NCI-H446 treated with DMSO at 0.1 percent for 48 hours (cell line): ENCODE measurements around the gene NEURL1B.
"Not testable (repeated sequence)": the region's sequence is repeated elsewhere in the genome, so short reads cannot be mapped to it uniquely, and the experiment has no call there.

Experiments
- DNase-seq: peaks from one replicate; lab custom pipeline; 2025; lab: John Stamatoyannopoulos, UW

NEURL1B gene

DNA sequence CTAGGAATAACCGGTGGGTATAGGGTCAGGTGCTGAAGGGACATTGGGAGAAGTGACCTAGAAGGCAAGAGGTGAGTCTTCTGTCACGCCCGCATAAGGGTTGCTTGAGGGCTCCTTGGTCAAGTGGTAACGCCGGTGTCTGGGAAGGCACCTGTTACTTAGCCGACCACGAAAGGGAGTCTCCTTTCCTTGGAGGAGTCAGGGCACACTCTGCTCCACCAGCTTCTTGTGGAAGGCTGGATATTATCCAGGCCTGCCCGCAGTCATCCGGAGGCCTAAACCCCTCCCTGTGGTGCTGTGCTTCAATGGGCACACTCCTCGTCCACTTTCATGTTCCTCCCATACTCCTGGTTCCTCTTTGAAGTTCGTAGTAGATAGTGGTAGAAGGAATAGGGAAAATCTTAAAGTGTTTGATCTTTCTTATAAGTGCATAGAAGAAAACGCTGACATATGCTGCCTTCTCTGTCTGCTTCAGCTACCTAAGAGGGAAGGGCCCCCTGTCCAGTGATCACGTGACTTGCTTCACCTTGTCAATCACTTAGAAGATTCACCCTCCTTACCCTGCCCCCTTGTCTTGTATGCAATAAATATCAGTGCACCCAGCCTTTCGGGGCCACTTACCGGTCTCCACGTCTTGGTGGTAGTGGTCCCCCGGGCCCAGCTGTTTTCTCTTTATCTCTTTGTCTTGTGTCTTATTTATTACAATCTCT, 16.6 kb downstream of the NEURL1B start:
- DNase-seq = not testable (repeated sequence)

DNA sequence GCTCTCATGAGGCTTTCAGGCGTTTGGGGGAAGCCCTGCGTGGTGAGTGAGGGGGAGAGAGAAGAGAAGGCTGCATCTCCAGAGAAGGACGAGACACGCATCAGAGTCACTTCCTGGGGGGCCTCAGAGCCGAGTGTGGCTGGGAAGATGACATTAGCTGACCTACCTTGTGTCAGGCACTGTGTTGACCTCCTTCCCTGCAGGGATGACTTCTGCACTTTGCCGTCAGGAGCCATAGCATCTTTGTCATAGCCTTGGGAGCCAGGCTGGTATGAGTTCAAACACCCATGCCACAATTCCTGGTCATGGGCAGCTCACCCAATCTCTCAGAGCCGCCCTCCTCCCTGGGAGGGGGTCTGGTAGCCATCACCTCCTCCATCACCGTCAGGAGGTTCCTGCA, 17.3 kb downstream of the NEURL1B start:
- DNase-seq = no peak

DNA sequence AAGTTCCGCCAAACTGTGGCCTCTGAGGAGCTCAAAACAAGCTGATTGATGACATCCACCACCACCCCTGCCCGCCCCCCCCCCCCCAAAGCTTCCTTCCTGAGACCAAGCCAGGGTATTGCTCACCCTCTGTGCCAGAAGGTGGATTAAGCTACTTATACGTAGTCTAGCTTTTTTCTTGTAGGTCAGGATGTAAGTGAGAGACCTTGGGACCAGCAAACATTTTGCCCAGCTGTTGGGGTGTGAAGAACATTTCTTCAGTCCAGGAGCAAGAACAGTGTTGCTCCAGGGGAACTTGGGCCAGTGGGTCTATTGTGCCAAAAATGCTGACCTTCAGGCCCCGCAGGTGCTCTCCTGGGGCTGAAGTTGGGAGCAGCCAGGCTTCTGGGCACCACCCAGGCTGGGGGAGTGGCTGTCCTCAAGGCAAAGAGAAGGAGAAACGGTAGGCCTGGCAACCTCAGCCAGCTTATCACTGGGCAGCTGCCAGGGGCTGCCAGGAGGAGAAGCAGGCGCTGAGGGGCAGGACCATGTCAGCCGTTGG, 18.0 kb downstream of the NEURL1B start:
- peak; percentile 35 for DNase-seq

DNA sequence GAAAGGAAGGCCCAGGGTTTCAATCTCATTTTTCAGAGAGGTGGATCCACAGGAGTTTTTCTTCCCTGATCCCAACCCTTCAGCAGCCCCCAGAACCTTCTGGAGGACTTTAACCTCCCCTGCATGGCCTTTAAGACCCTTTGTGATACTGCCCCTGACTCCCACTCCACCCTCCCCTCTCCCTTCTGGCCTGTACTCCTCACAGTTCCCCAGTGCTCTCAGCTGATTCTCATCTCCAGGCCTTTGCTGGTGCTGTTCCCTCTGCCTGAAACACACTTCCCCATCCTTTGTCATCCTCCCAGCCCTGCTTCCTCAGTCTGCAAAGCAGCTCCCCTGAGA, 18.5 kb downstream of the NEURL1B start:
- DNase-seq = no peak

DNA sequence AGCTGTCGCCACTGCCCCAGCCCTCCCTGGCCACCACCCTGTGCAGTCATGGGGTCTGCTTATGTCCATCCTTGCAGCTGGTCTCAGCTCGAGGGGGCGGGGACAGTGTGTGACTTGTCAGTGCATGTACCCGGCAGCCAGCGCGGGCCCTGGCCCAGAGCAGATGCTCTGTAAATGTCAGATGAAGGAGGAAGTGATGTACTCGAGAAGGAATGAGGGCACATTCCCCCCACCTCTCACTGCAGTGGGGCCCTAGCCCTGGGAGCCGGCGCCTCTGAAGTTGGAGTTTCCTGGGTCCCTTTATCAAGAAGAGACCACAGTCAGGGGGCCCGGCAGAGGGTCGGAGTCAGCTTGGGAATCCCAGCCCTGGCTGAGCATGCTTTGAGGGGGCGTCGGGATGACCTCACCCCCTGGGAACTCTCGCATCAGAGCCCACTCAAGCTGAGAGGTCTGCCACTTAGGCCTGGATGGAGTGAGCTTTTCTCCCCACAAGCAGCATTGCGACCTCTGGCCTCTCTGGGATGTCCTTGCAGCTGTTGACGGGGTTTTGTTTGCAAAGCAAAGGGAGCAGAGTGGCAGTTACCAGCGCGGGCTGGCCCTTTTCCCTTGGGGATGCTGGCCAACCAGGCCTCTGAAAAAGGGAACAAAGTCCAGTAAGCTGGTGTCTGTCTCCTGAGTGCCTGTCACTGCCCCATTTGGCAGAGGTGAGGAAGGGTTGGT, 19.0 kb downstream of the NEURL1B start:
- DNase-seq = no peak

DNA sequence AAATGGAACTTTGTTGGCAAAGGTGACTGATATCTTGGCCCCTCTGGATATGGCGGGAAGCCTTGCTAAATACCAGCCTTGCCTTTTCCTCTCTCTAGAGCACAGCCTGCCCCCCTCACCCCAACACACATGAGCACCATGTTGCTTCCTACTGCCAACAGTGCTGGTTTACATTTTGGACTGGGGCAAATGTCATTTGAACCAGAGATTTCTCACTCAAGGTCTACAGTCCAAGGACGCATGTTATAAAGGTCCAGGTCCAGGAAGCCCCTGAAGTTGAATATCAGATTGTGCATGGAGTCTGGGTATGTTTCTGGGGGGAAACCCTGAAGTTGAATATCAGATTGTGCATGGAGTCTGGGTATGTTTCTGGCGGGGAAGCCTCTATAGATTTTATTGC, 19.9 kb downstream of the NEURL1B start:
- no peak for DNase-seq

DNA sequence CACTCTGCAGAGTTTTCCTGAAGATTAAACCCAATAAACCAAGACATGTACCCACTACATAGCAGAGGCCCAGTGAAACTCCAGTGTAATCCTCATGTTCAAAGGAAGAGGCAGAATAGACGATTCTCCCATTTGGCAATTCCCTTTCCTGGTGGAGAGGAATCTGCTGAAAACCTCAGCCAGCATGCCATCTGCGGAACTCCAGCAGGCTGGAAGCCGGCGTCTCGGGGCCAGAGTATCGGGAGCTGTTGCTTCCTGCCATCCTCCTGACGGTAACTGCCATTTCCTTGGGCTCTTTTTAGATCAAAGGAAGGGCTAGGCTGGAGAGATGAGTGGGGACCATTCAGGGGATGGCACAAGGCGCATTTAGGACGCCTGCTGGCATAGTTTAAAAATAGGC, 20.5 kb downstream of the NEURL1B start:
- no peak for DNase-seq

DNA sequence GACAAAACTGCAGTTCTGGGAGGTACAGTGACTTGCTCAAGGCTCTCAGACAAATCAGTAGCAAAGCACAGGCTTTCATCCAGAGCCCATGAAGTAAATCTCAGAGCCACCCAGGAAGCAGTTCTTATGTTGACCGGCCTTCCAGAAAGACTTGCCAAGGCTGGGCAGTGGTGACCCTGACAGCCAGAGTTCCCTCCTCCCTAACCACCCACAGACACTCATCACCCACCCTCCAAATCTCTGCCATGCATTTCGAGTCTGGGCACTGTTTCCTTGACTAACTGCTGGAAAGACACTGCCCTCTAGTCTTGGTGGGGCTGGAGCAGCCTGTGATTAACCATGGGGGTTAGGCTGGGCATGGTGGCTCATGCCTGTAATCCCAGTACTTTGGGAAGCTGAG, 21.5 kb downstream of the NEURL1B start:
- DNase-seq = no peak

DNA sequence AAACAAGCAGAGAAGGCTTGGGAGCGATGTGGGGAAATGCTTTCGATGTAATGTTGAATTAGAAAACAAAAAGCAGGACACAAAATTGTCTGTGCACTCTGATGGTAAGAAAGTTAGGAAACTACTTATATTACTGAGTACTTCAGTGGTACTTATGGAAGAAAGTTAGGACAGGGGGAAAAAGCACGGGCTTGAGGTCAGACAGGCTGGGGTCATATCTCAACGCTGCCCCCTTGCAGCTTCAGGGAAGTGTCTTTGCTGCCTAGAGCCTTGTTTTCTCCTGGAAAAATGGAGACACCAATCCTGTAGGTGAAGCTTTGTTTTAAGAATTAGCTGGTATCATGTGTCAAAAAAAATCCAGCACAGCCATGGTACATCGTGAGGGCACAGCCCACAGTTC, 23.0 kb downstream of the NEURL1B start:
- no peak for DNase-seq

DNA sequence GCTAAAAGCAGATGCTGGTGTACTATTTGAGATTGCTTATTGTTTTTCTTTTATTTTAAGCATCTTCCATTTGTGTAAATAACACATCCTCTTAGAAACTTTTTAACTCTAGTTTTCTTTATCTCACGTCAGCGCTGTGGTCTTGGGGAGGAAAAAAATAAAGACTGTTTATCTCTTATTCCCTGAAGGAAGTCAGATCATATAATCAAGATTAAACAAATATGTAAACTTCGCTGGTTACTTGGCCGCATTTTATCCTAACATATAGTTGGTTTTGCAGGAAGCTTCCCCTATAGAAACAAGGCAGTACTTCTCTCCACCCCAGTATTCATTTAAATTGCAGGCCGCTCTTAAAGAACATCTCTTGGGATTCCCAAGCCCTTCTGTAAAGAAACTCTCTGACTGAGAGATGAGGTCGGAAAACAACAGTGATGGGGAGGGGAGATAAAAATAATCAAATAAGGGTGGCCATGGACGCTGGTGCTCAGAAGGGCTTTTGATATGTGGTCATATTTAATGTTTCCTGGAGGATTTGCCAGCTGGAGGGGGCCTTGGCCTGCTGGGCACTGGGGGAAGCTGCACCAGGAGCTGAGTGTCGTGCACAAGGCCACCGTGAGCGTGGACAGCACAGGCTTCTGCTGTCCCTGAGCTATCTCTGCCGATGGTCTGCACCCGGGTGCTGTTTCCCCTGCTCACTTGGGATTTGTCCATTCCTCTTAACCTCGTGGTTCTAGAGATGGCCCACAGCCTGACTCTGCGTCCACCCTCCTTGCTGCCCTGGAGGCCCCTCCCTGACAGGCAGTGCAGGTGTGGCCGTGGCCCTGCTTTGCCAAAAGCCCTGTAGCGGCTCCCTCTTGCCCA, 23.8 kb downstream of the NEURL1B start:
- DNase-seq = no peak

DNA sequence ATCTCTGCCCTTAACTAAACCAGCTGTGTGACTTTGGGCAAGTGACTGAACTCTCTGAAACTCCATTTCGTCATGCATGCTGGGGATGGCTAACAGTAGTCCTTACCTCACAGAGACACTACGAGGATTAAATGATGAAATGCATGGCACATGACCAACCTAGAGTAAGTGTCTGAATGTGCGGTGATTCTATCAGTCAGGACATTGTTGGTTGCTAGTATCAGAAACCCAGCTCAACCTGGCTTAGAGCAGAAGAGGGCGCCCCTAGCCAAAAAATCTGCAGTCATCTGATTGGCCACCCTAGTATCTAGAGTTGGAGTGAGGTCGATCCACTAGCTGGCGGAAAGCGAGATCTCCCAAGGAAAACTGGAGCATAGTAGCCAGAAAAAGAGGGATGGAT, 25.2 kb downstream of the NEURL1B start:
- no peak for DNase-seq

DNA sequence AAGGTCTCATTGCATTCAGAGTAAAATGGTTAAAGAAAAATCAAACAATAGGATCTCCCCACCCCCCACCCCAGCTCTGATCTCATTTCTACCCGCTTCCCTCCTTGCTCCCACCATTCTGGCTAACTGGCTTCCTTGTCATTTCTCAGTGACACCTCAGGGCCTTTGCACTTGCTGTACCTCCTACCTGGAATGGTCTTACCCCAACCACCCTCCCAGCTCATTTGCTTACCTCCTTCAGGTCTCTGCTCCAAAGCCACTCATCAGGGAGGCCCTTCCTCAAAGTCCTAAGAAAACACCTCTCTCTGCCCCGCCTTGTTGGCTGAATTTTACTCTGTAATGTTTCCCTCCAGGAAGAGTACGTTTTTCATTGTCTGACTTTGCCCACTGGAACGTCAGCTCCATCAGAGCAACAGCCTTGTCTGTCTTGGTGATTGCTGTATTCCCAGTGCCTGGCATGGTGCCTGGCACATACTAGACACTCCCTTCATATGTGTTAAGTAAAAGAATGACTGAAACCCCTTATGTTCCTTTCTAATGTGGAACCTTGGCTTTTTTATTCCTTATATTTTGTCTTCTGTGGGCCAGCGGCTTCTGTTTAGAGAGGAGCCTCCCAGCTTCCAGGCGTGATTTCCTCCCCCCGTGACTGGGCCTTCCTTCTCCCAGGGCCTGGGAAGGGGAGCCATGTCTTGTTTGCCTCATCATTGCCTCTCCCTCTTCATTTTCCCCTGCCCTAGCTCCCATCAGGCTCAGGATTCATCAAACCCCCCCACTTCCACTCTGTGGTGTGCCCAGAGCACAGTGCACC, 26.9 kb downstream of the NEURL1B start:
- no peak for DNase-seq

DNA sequence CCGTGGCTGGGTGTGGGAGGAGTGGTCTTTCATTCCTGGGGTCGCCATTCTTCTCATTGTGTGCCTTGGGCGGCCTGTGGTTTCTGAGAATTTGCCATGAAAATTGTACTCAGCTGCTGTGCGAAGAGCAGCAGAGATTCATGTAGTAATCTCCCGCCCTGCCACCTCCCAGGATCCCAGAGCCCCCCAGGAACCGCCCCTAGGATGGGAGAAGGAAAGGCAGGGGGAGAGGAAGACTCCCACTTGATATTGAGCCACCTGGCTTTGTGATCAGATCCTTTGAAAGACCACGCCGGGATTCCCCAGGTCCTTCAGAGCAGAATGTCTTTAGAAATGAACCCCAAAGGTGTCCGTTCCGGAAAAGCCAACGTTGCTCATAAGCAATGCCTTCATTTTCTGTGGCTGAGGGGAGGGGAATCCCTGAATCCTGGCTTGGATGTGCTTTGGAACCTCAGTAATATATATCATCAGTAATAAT, 27.6 kb downstream of the NEURL1B start:
- DNase-seq = no peak

DNA sequence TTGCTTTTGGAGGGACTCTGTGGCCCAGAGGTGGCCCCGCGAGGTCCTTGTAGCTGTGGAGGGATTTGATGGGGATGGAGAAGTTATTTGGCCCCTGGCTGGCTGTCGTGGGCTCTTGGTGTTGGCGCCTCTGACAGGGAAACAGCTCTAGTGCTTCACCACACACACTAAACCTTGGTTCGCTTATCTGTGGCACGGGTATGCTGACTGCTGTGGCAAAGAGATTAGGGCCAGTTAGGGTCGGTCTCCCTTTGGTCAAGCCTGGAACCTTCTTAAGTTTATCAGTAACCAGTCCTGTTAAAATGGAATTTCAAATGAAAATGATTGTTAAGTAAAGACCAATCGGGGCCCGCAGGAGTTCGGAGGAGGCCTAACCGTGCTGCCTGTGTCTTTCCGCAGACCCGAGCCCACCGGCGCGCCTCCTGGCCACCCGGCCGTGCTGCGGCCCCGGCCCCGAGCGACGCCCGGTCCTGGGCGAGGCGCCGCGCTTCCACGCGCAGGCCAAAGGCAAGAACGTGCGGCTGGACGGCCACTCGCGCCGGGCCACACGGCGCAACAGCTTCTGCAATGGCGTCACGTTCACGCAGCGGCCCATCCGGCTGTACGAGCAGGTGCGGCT, 28.4 kb downstream of the NEURL1B start:
- no peak for DNase-seq

DNA sequence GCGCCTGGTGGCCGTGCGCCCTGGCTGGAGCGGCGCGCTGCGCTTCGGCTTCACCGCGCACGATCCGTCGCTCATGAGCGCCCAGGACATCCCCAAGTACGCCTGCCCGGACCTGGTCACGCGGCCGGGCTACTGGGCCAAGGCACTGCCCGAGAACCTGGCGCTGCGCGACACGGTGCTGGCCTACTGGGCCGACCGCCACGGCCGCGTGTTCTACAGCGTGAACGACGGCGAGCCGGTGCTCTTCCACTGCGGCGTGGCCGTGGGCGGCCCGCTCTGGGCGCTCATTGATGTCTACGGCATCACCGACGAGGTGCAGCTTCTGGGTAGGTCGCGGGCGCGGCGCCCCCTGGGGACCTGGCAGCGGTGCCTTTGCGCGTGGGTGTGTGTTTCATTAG, 28.9 kb downstream of the NEURL1B start:
- no peak for DNase-seq

DNA sequence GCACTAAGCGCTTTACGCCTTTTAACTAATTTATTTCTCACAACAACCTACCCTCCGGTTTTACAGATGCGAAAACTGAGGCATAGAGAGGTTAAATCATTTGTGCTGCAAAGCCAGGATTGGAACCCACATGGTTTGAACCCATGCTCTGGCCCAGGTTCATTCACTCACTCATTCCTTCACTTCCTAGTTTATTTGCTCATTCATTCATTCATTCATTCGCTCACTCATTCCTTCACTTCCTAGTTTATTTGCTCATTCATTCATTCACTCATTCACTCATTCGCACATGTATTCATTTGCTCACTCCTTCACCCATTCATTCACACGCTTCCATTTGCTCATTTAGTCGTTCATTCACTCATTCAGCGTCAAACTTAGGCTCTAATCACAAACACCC, 29.4 kb downstream of the NEURL1B start:
- no peak for DNase-seq

DNA sequence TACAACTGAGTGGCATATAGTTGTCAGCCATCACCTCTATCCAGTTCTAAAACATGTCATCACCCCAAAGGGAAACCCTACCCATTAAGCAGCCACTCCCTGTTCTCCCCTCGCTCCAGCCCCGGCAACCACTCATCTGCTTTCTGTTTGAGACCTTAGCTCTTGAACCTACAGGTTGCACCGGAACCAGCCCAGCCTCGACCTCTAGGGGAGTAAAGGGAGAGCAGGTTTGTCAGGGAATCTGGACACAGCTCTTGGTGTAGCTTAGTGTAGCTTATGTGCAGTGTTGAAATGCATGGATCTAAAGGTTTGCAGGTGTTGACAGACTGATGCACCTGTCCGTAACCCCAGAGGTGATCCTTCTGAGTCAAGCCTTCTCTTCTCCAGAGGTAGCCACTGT, 30.0 kb downstream of the NEURL1B start:
- no peak for DNase-seq

DNA sequence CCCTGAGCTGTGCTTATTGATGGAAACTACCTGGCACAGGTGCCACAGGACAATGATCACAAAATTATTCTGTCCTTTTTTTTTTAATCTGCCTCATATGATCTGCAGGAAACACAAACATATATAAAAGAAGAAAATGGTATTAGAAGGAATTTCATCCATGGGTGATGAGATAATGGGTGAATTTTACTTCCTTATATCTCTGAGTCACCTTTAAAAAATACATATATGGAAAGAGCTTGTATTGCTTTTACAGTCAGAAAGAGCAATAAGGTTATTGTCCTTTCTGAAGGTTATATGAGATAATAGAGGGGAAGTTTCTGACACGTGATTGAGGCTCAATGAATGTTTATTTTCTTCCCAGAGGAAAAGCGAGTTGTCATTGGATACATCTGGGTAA, 31.6 kb downstream of the NEURL1B start:
- DNase-seq = no peak

DNA sequence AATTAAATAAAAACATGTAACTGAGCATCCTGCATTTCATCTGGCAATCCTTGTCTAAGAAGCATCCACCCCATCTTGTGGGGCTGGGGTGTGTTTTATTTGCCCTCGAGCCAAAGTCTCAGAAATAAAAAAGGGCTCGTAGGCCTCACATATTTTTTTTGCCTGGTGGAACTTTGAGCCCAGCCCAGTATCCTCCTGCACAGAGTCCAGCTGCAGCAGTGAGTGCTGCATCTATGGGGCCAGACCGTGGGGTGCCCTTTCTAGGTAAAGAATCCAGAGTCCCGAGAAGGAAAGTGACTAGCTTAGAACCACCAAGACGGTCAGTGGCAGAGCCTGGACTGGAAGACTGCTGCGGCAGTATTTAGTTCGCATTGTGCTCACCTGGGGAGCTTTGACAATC, 33.1 kb downstream of the NEURL1B start:
- DNase-seq = no peak

DNA sequence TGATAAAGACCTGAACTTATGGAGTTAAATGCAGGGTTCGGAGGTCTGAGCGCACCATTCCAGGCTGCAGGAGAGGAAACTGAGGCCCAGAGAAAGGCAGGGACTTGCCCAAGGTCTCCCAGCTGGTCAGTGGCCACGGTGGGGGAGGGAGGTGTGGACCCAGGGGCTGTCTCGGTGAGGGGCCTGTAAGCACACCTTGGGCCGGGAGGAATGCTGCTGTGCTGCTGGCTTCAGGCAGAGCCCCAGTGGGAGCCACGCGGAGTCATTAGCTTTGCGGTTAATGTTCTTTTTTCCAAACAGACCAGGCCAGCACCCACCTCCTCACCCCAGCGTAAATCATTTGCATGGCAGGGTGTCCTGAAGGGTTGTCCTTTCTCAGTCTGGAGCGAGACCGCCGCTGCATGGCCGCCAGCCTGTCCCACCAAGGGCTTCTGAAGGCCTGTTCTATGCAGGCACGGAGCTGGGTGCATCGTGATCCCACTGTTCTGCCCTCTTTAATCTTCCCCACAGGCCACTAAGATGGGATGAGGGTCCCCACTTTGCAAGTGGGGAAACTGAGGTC, 35.9 kb downstream of the NEURL1B start:
- no peak for DNase-seq

DNA sequence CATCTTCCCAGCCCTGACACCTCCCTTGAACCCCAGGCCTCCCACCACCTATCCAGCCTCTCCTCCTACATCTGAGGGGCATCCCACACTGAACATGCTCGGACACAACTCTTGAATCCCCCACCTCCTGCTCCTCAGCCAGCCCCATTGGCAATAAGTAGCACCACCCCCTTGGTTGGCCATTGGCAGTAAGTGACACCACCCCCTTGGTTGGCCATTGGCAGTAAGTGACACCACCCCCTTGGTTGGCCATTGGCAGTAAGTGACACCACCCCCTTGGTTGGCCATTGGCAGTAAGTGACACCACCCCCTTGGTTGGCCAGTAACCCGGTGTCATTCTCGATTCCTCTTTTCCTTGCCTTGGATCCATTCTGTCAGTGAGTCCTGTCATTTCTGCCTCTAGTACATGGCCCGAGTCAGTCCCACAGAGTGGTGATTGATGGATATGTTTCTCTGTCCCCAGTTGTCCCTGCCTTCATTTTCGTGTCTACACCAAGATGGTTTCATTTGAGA, 37.4 kb downstream of the NEURL1B start:
- not testable (repeated sequence) for DNase-seq
